A673 (cell line): ENCODE measurements around the gene VPS13D. TPM values are rescaled to one million over a fixed set of nuclear protein-coding genes. Genes with fewer than 3 reads are reported as not detected.

Experiments used
- BruUV-seq: library from RNA; stranded (reverse); fragments of 400-500 nt; replicated peaks from 2 replicates; lab custom pipeline; 2021; lab: Mats Ljungman, UMichigan
- CTCF ChIA-PET: fragments of 300-600 bp; sonication (Branson Sonifier 250); formaldehyde crosslinking; loops from one replicate; lab custom pipeline; 2022; ENCODE audit warnings: antibody characterized with exemption; lab: Charles Lee
- POLR2A ChIA-PET: fragments of 300-600 bp; sonication (Branson Sonifier 250); formaldehyde crosslinking; loops from one replicate; lab custom pipeline; 2022; ENCODE audit warnings: antibody characterized with exemption; ENCODE audit not compliant: low non-redundant PET; lab: Charles Lee
- DNase-seq: peaks from one replicate; pipeline ENCODE4 v3.0.0-alpha.2; 2015; ENCODE audit warnings: low spot score
- H3K27ac ChIP-seq: fragments of 200-600 bp; sonication (generic); 2 replicates; pipeline ENCODE4 v1.5.1; 2016; ENCODE audit warnings: mixed run types, low read depth, mild to moderate bottlenecking, mixed read lengths, antibody characterized with exemption, low read length; ENCODE audit not compliant: poor library complexity, severe bottlenecking
- H3K27me3 ChIP-seq: fragments of 200-600 bp; sonication (generic); replicated peaks from 2 replicates; pipeline ENCODE4 v1.6.1; 2017; ENCODE audit warnings: mixed run types, low read depth, mild to moderate bottlenecking, mixed read lengths, antibody characterized with exemption, low read length; ENCODE audit not compliant: insufficient read depth, poor library complexity
- H3K36me3 ChIP-seq: fragments of 200-600 bp; sonication (generic); 2 replicates; pipeline ENCODE4 v1.6.1; 2016; ENCODE audit warnings: mixed run types, mild to moderate bottlenecking, mixed read lengths, antibody characterized with exemption, low read length; ENCODE audit not compliant: insufficient read depth, poor library complexity, severe bottlenecking
- H3K4me1 ChIP-seq: fragments of 200-600 bp; sonication (generic); 2 replicates; pipeline ENCODE4 v1.6.1; 2017; ENCODE audit warnings: mixed run types, mild to moderate bottlenecking, mixed read lengths, antibody characterized with exemption, low read length; ENCODE audit not compliant: insufficient read depth, poor library complexity, severe bottlenecking
- H3K4me3 ChIP-seq: fragments of 200-600 bp; sonication (generic); 2 replicates; pipeline ENCODE4 v1.5.1; 2016; ENCODE audit warnings: low read depth, mixed run types, mild to moderate bottlenecking, mixed read lengths, low read length; ENCODE audit not compliant: poor library complexity, severe bottlenecking
- H3K9me3 ChIP-seq: fragments of 200-600 bp; sonication (generic); 2 replicates; pipeline ENCODE4 v1.6.1; 2016; ENCODE audit warnings: mixed run types, low read depth, mild to moderate bottlenecking, mixed read lengths, antibody characterized with exemption, low read length; ENCODE audit not compliant: poor library complexity, severe bottlenecking
- EZH2 ChIP-seq: fragments of 200-600 bp; sonication (generic); IDR thresholded peaks from 2 replicates; pipeline ENCODE4 v1.6.1; 2017; ENCODE audit warnings: borderline replicate concordance, low read depth, mild to moderate bottlenecking, mixed read lengths, antibody characterized with exemption, low read length; ENCODE audit not compliant: poor library complexity, severe bottlenecking
- intact Hi-C: fragments of 100-400 bp; cut with micrococcal nuclease; formaldehyde crosslinking; loops from one replicate; pipeline ENCODE4 v1.10.0; 2022; ENCODE audit not compliant: unreplicated experiment
- total RNA-seq: library from RNA; stranded (reverse); gene quantifications from 2 replicates; pipeline ENCODE4 v1.2.3, GENCODE V29; 2021
- TF ChIP-seq, protein P1 (sequence below): fragments of 300-800, 200-600 bp; sonication (generic); conservative IDR thresholded peaks from 2 replicates; pipeline ENCODE4 v1.5.1; 2017; ENCODE audit warnings: low read depth, mild to moderate bottlenecking, antibody characterized with exemption, low read length, moderate library complexity, mixed read lengths

VPS13D gene
- total RNA-seq, 1 experiment from 2014 or later, result 32.5 TPM

DNA sequence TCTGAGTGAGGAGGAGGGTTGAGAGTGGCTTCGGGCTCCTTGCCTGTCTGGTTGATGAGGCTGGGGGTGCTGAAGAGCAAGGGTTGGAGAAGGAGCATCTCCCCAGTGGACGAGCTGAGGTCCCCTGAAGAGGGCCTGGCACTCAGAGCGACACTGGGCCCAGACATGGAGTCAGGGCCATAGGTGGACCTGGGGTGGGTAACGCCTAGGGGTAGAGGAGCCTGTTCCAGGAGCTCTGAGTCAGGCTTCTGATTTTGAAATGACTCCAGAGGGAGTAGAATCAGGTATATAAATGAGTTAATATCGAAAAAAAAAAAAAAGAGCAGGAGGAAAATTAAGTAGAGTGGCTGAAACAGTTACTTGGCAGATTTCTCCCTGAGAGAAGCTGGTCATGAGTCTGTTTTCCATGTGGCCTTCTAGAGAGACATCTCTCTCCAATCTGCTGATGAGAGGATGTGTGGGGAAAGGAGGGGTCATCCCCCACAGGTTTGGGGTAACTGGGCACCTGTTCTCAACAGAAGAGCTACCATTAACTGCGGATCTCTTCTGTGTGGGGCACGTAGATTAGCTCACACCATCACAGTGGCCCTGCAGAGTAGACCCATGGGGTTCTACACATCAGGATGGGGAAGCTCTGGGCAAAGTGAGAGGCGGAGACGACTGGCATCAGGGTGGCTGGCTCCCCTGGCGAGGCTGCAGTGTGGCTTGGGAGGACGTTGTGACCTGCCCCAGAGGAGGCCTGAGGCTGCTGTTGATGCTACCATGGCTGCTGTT lies 272.7 kb downstream of the VPS13D start:
- no peaks in the 10 kb centered on the region for H3K36me3 ChIP-seq
- intact Hi-C loops, result no loop called here
- no peak for TF ChIP-seq EZH2
- TF ChIP-seq, protein P1, sequence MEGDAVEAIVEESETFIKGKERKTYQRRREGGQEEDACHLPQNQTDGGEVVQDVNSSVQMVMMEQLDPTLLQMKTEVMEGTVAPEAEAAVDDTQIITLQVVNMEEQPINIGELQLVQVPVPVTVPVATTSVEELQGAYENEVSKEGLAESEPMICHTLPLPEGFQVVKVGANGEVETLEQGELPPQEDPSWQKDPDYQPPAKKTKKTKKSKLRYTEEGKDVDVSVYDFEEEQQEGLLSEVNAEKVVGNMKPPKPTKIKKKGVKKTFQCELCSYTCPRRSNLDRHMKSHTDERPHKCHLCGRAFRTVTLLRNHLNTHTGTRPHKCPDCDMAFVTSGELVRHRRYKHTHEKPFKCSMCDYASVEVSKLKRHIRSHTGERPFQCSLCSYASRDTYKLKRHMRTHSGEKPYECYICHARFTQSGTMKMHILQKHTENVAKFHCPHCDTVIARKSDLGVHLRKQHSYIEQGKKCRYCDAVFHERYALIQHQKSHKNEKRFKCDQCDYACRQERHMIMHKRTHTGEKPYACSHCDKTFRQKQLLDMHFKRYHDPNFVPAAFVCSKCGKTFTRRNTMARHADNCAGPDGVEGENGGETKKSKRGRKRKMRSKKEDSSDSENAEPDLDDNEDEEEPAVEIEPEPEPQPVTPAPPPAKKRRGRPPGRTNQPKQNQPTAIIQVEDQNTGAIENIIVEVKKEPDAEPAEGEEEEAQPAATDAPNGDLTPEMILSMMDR, result no peak
- ChIA-PET POLR2A (no interaction called here), CTCF (interaction anchor here (0.6 kb wide), 1 partner anchor 78 kb away, joined by 9 read pairs; no protein-coding TSS in a partner anchor)
- no peak overlapping the region for H3K4me3 ChIP-seq
- no TSS peak for BruUV-seq
- no peaks in the 10 kb centered on the region for H3K27me3 ChIP-seq
- DNase-seq, result no peak
- no peak overlapping the region for H3K27ac ChIP-seq
- no peaks in the 10 kb centered on the region for H3K4me1 ChIP-seq
- no peaks in the 10 kb centered on the region for H3K9me3 ChIP-seq

DNA sequence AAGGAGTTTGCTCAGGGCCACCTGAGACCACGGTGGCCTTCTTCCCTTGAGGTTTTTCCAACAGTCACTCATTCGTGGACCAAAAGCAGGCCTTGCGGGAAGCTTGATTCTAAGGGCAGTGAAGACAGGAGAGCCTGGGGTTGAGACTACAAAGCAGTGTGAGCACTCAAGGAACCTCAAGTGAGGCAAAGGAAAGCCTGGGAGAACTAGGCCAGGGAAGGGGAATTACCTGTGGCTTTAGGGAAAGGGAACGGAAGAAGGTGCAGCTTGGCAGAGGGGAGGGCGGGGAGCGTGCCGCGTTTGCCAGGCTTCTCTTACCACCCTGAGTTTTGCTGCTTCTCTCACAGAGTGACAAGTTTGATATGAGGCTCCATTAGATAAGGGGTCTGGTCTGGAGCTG lies 273.9 kb downstream of the VPS13D start:
- Histone ChIP-seq H3K36me3 (no peaks in the 10 kb centered on the region), H3K9me3 (no peaks in the 10 kb centered on the region), H3K27ac (no peak overlapping the region), H3K4me3 (no peak overlapping the region), H3K27me3 (no peaks in the 10 kb centered on the region), H3K4me1 (no peaks in the 10 kb centered on the region)
- BruUV-seq, result no TSS peak
- intact Hi-C loops, result no loop called here
- TF ChIP-seq EZH2, result no peak
- TF ChIP-seq, protein P1, result no peak
- POLR2A ChIA-PET, result no interaction called here
- no peak for DNase-seq
- CTCF ChIA-PET, result no interaction called here

DNA sequence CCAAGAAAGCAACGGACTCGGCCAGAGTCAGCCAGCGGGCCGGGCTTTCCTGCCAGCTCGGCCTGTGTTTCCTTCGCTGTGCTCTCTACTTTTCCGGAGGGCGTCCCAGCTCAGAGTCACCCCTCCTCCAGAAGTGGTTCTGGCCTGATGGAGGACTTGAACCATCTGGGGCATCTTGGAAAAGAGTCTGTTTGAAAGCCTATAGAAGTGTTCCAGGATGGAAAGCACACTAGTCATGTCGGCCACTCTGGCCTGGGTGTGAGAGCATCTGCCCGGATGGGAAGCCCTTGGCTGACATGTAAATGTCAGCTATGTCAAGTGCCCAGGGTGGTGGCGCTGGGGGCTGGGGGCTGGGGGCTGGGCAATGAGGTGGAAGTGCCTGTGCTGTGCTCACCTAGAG lies 274.8 kb downstream of the VPS13D start:
- CTCF ChIA-PET, result no interaction called here
- no peak for TF ChIP-seq EZH2
- TF ChIP-seq, protein P1, result no peak
- BruUV-seq, result no TSS peak
- POLR2A ChIA-PET, result no interaction called here
- H3K36me3 ChIP-seq, result no peaks in the 10 kb centered on the region
- H3K9me3 ChIP-seq, result no peaks in the 10 kb centered on the region
- no peaks in the 10 kb centered on the region for H3K27me3 ChIP-seq
- no peak overlapping the region for H3K4me3 ChIP-seq
- DNase-seq, result no peak
- H3K27ac ChIP-seq, result no peak overlapping the region
- intact Hi-C loops, result no loop called here
- H3K4me1 ChIP-seq, result no peaks in the 10 kb centered on the region
